Loucy (cell line): ENCODE data around the gene TIMM23.
"Not testable (repeated sequence)": the region's sequence is repeated elsewhere in the genome, so short reads cannot be mapped to it uniquely, and the experiment has no call there.

Experiments
- H2AFZ ChIP-seq: fragments of 200-600 bp; sonication (generic); 2 replicates; pipeline ENCODE4 v1.6.0; 2016; ENCODE audit warnings: antibody characterized with exemption, mild to moderate bottlenecking, low read length, moderate library complexity
- H3F3A ChIP-seq: fragments of 200-600 bp; 2 replicates; pipeline ENCODE4 v1.6.0; 2016; ENCODE audit warnings: antibody characterized with exemption, low read depth, mild to moderate bottlenecking
- H3K27me3 ChIP-seq: fragments of 200-600 bp; sonication (generic); 2 replicates; pipeline ENCODE4 v1.6.1; 2014; ENCODE audit warnings: low read length, mild to moderate bottlenecking; ENCODE audit not compliant: insufficient read depth, poor library complexity, severe bottlenecking
- H3K36me3 ChIP-seq: fragments of 200-600 bp; sonication (generic); 2 replicates; pipeline ENCODE4 v1.6.1; 2016; ENCODE audit warnings: low read length; ENCODE audit not compliant: insufficient read depth
- H3K4me1 ChIP-seq: fragments of 200-600 bp; sonication (generic); 2 replicates; pipeline ENCODE4 v1.5.1; 2014; ENCODE audit warnings: low read length, mild to moderate bottlenecking; ENCODE audit not compliant: insufficient read depth, poor library complexity, severe bottlenecking
- H3K4me2 ChIP-seq: fragments of 200-600 bp; sonication (generic); 2 replicates; pipeline ENCODE4 v1.6.0; 2014; ENCODE audit warnings: antibody characterized with exemption, low read length, low read depth, mild to moderate bottlenecking; ENCODE audit not compliant: poor library complexity, severe bottlenecking
- H3K4me3 ChIP-seq: fragments of 200-600 bp; sonication (generic); 2 replicates; pipeline ENCODE4 v1.5.1; 2014; ENCODE audit warnings: low read length, mild to moderate bottlenecking, mixed read lengths; ENCODE audit not compliant: poor library complexity, severe bottlenecking
- H3K79me2 ChIP-seq: fragments of 200-600 bp; sonication (generic); 2 replicates; pipeline ENCODE4 v1.6.1; 2014; ENCODE audit warnings: low read length; ENCODE audit not compliant: insufficient read depth
- H3K9ac ChIP-seq: fragments of 200-600 bp; sonication (generic); 2 replicates; pipeline ENCODE4 v1.6.0; 2014; ENCODE audit warnings: mild to moderate bottlenecking, low read depth, low read length, moderate library complexity; ENCODE audit not compliant: poor library complexity, severe bottlenecking
- H3K9me2 ChIP-seq: fragments of 200-600 bp; sonication (generic); replicated peaks from 2 replicates; pipeline ENCODE4 v1.6.1; 2016; ENCODE audit warnings: low read depth, low read length, mixed read lengths
- H3K9me3 ChIP-seq: fragments of 200-600 bp; sonication (generic); 2 replicates; pipeline ENCODE4 v1.6.1; 2014; ENCODE audit warnings: mild to moderate bottlenecking, antibody characterized with exemption, low read length, low read depth; ENCODE audit not compliant: insufficient read depth
- H4K20me1 ChIP-seq: fragments of 200-600 bp; sonication (generic); 2 replicates; pipeline ENCODE4 v1.6.0; 2014; ENCODE audit warnings: antibody characterized with exemption, low read length, mild to moderate bottlenecking; ENCODE audit not compliant: insufficient read depth, poor library complexity, severe bottlenecking
- CTCF ChIP-seq: fragments of 200-600 bp; sonication (generic); conservative IDR thresholded peaks from 2 replicates; pipeline ENCODE4 v1.5.1; 2014; ENCODE audit warnings: mild to moderate bottlenecking, antibody characterized with exemption, low read length
- EZH2phosphoT487 ChIP-seq: fragments of 200-600 bp; IDR thresholded peaks from 2 replicates; pipeline ENCODE4 v1.6.1; 2018; ENCODE audit warnings: antibody characterized with exemption, mild to moderate bottlenecking, moderate library complexity, borderline replicate concordance

TIMM23 gene

GRCh38 chr10:46001187-46001756 is 29.0 kb downstream of the TIMM23 start:
- TF ChIP-seq EZH2phosphoT487 (no peak), CTCF (no peak)
- Histone ChIP-seq H3K4me2 (no peak overlapping the region), H3K36me3 (peaks cover 88% of the 10 kb centered on the region), H3K9ac (no peak overlapping the region), H3K4me1 (peaks cover 3% of the 10 kb centered on the region), H2AFZ (no peak overlapping the region), H3K4me3 (no peak overlapping the region), H3K79me2 (no peaks in the 10 kb centered on the region), H3K9me2 (no peaks in the 10 kb centered on the region), H3K27me3 (no peaks in the 10 kb centered on the region), H4K20me1 (no peaks in the 10 kb centered on the region), H3F3A (peaks cover 4% of the 10 kb centered on the region; the same call in 1 of the 2 replicates), H3K9me3 (no peaks in the 10 kb centered on the region)

DNA sequence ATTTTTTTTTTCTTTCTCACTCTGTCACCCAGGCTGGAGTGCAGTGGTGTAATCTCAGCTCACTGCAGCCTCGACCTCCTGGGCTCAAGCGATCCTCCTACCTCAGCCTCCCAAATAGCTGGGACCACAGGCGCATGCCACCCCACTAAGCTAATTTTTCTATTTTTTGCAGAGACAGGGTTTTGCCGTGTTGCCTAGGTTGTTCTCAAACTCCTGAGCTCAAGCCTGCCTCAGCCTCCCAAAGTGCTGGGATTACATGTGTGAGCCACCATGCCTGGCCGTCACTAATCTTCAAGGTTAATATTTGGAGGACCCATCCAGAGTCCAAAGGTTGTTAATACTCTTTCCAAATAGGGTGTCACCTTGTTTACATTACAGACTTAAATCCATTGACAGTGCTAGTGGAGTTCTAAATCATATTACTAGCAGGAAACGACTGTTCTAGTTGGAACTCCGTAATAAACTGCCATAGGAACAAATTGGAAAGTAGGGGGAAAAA is 29.9 kb downstream of the TIMM23 start:
- not testable (repeated sequence) for H3K4me1 ChIP-seq, H3K27me3 ChIP-seq, H3K79me2 ChIP-seq, H2AFZ ChIP-seq, H3K9me3 ChIP-seq, H3K9me2 ChIP-seq, H3K9ac ChIP-seq, H4K20me1 ChIP-seq, H3K4me2 ChIP-seq, H3F3A ChIP-seq, H3K4me3 ChIP-seq
- H3K36me3 ChIP-seq: peaks cover 96% of the 10 kb centered on the region

- Histone ChIP-seq H3K9ac (no peak overlapping the region), H3K9me3 (no peaks in the 10 kb centered on the region), H3K4me1 (peaks cover 2% of the 10 kb centered on the region), H3K36me3 (peaks cover 96% of the 10 kb centered on the region), H3K27me3 (no peaks in the 10 kb centered on the region), H2AFZ (no peak overlapping the region), H3F3A (peaks cover 4% of the 10 kb centered on the region; the same call in 1 of the 2 replicates), H4K20me1 (peaks cover 8% of the 10 kb centered on the region), H3K9me2 (no peaks in the 10 kb centered on the region), H3K4me2 (no peak overlapping the region), H3K79me2 (peaks cover 5% of the 10 kb centered on the region; the same call in 1 of the 2 replicates), H3K4me3 (no peak overlapping the region)
- no peak for TF ChIP-seq EZH2phosphoT487
- TF ChIP-seq CTCF: no peak
Observed at GRCh38 chr10:46002916-46003693, 30.8 kb downstream of the TIMM23 start.
